Naive thymus-derived CD8-positive, alpha-beta T cell (primary cell): ENCODE measurements around the gene DIAPH2. TPM values are rescaled to one million over a fixed set of nuclear protein-coding genes. Genes with fewer than 3 reads are reported as not detected.
A peak's percentile ranks its signal among the peaks of the same experiment; 100 is the strongest.

Source experiments
- ATAC-seq, 2 donors: fragments of 150-1000 bp; cut with Tn5 transposase in 1 of 2; sonication (Bioruptor Pico), chemical (Tn5 transposase) in 1 of 2; 1 replicate in 1 of 2; 2 replicates in 1 of 2; pipeline ENCODE4 v1.10.0; 2021; ENCODE audit warnings: mild to moderate bottlenecking in 2 of 2, moderate library complexity in 2 of 2
- POLR2A ChIA-PET: fragments of 350-600 bp; sonication (Branson Sonifier 250); formaldehyde crosslinking; loops from one replicate; lab custom pipeline; 2021; ENCODE audit warnings: antibody characterized with exemption; lab: Charles Lee
- DNase-seq, 10 donors: peaks; one replicate each; pipeline versions ENCODE4 v3.0.0 to v3.0.0-alpha.2; 2020 to 2022
- H3K27ac Mint-ChIP-seq, 10 donors: one replicate each; pipeline ENCODE4 v1.8.0; 2020 to 2022; ENCODE audit warnings: mild to moderate bottlenecking in 10 of 10, mixed read lengths in 10 of 10, moderate library complexity in 4 of 10, inconsistent platforms in 1 of 10
- H3K27me3 Mint-ChIP-seq, 5 donors: one replicate each; pipeline ENCODE4 v1.8.0; 2021 to 2022; ENCODE audit warnings: mixed read lengths in 5 of 5
- H3K36me3 Mint-ChIP-seq, 3 donors: one replicate each; pipeline ENCODE4 v1.8.0; 2020 to 2022; ENCODE audit warnings: mixed read lengths in 3 of 3, mild to moderate bottlenecking in 2 of 3, inconsistent platforms in 1 of 3
- H3K4me1 Mint-ChIP-seq, 4 donors: one replicate each; pipeline ENCODE4 v1.8.0; 2021 to 2022; ENCODE audit warnings: mixed read lengths in 4 of 4
- H3K4me3 Mint-ChIP-seq, 10 donors: one replicate each; pipeline ENCODE4 v1.8.0; 2020 to 2022; ENCODE audit warnings: mild to moderate bottlenecking in 10 of 10, mixed read lengths in 10 of 10, moderate library complexity in 6 of 10, inconsistent platforms in 1 of 10
- H3K9me3 Mint-ChIP-seq, 9 donors: one replicate each; pipeline ENCODE4 v1.8.0; 2020 to 2022; ENCODE audit warnings: mixed read lengths in 9 of 9, mild to moderate bottlenecking in 3 of 9, inconsistent platforms in 1 of 9, moderate library complexity in 1 of 9
- polyA plus RNA-seq, 3 donors: library from polyadenylated mRNA; unstranded; fragments of 300-500 nt; fragmentation: Illumina TruSeq; gene quantifications; one replicate each; pipeline ENCODE4 v1.2.3, GENCODE V29; 2021
- total RNA-seq, 8 experiments: library from RNA in 2 of 8; stranded (reverse) in 2 of 8; gene quantifications; one replicate each; pipeline ENCODE4 v1.2.3 and lab custom pipeline; 2021 to 2026

The DIAPH2 gene
- total and polyA plus RNA-seq, 5 experiments from 2014 or later: 4.2 to 6.1 (median 5.9) TPM

- POLR2A ChIA-PET: no interaction called here
- no peaks in the 10 kb centered on the region for H3K9me3 Mint-ChIP-seq
- peaks cover 0 to 2% (median 2%) of the 10 kb centered on the region in 3 donors for H3K36me3 Mint-ChIP-seq
- H3K4me3 Mint-ChIP-seq: no peak overlapping the region
- H3K27ac Mint-ChIP-seq: peak overlapping the region in 3 of 10 donors; percentile 57 to 69 (median 66)
- peaks cover 0 to 11% (median 5%) of the 10 kb centered on the region in 4 donors for H3K4me1 Mint-ChIP-seq
- ATAC-seq: no peak
- no peaks in the 10 kb centered on the region for H3K27me3 Mint-ChIP-seq
- no peak for DNase-seq
Measured at GRCh38 chrX:97597954-97598353, 913.3 kb downstream of the DIAPH2 start.

- DNase-seq: no peak
- POLR2A ChIA-PET: no interaction called here
- Mint-ChIP-seq H3K27ac (no peak overlapping the region), H3K36me3 (peaks cover 0 to 2% (median 0%) of the 10 kb centered on the region in 3 donors), H3K4me3 (no peak overlapping the region), H3K27me3 (no peaks in the 10 kb centered on the region), H3K9me3 (no peaks in the 10 kb centered on the region), H3K4me1 (peaks cover 0 to 10% (median 5%) of the 10 kb centered on the region in 4 donors)
- no peak for ATAC-seq
Measured at GRCh38 chrX:97602465-97603258, 918.0 kb downstream of the DIAPH2 start.

DNA sequence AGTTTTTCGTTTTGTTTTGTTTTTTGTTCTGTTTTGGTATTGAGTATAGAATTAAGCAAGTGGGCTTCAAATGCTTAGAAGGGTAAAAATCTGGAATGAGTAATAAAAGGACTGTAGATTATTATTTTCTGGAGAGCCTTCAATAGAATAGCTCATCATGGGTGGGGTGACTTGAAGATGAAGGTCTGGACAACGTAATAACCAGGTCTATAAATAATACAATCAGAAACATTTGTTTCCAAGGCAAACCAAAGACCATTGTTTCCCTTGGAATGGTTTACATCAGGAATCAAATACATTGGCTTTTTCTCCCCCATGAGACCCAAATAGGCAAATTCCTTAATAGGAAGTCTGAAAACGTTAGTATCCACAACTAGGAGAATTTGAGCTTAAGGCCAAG, 920.6 kb downstream of the DIAPH2 start:
- ATAC-seq: no peak
- H3K27me3 Mint-ChIP-seq: no peaks in the 10 kb centered on the region
- H3K36me3 Mint-ChIP-seq: no peaks in the 10 kb centered on the region
- no peak for DNase-seq
- H3K27ac Mint-ChIP-seq: no peak overlapping the region
- POLR2A ChIA-PET: no interaction called here
- no peaks in the 10 kb centered on the region for H3K9me3 Mint-ChIP-seq
- no peaks in the 10 kb centered on the region for H3K4me1 Mint-ChIP-seq
- H3K4me3 Mint-ChIP-seq: no peak overlapping the region

- H3K4me3 Mint-ChIP-seq: no peak overlapping the region
- ATAC-seq (no peak), DNase-seq (no peak)
- POLR2A ChIA-PET: no interaction called here
- H3K36me3 Mint-ChIP-seq: no peaks in the 10 kb centered on the region
- no peaks in the 10 kb centered on the region for H3K27me3 Mint-ChIP-seq
- H3K27ac Mint-ChIP-seq: no peak overlapping the region
- H3K4me1 Mint-ChIP-seq: no peaks in the 10 kb centered on the region
- H3K9me3 Mint-ChIP-seq: no peaks in the 10 kb centered on the region
Measured at GRCh38 chrX:97609357-97609756, 924.7 kb downstream of the DIAPH2 start.

DNA sequence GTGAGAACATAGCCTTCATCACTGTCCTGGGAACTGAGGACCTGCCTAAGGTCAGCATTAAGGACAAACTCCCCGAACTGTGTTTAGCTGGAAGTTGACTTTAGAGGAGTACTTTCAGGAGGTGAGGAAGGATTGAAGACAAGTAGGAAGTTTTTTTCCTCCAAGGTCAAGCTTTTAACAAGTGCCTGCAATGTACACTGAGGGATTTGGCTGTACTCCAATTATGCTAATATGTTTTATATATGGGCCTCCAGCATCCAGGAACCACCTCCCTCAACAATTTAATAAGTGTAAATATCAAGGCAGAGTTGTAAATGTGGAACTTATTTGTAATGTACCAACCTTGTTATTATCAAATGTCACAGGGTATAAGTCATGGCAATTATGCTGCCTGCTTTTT, 925.3 kb downstream of the DIAPH2 start:
- ATAC-seq: no peak
- POLR2A ChIA-PET: no interaction called here

DNA sequence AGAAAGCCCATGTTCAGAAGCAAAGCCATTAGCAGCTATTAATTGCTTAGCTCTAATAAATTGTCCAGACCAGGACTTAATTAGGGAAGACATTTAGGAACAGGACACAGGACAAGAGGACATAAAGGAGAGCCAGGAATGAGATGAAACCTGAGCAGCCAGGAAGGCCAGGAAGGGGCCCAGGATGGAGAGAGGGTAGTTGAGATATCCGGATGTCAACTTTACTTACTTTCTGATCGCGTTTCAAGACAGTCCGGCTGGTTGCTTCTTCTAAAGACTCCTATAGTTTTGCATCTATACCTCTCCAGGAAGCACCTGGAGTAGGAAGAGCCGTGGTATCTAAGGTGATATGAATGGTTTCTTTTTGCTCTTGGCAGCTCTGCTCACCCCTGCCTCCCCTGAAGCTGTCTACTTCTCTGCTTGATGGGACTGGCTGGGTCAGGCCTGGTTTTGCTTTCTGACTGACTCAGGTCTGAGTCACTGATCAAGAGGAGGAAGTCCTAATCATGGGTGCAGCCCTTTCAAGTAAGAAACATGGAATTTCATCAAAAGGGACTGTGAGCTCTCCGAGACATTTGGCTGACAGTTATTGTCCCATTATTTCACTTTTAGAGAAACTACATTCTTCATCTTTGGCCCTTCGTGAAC, 932.4 kb downstream of the DIAPH2 start:
- Mint-ChIP-seq H3K9me3 (no peaks in the 10 kb centered on the region), H3K4me3 (no peak overlapping the region), H3K4me1 (no peaks in the 10 kb centered on the region), H3K27me3 (peaks cover 0 to 1% (median 0%) of the 10 kb centered on the region in 5 donors), H3K27ac (peak overlapping the region in 1 of 10 donors; percentile 57), H3K36me3 (no peaks in the 10 kb centered on the region)
- no peak for ATAC-seq
- DNase-seq: no peak
- POLR2A ChIA-PET: no interaction called here

More for the DNA sequence above, 925.3 kb downstream of the DIAPH2 start:
- no peak overlapping the region for H3K4me3 Mint-ChIP-seq
- DNase-seq: no peak
- H3K27me3 Mint-ChIP-seq: no peaks in the 10 kb centered on the region
- H3K36me3 Mint-ChIP-seq: no peaks in the 10 kb centered on the region
- no peaks in the 10 kb centered on the region for H3K9me3 Mint-ChIP-seq
- H3K4me1 Mint-ChIP-seq: no peaks in the 10 kb centered on the region
- no peak overlapping the region for H3K27ac Mint-ChIP-seq

- no peaks in the 10 kb centered on the region for H3K36me3 Mint-ChIP-seq
- H3K4me1 Mint-ChIP-seq: no peaks in the 10 kb centered on the region
- no peak overlapping the region for H3K27ac Mint-ChIP-seq
- POLR2A ChIA-PET: no interaction called here
- H3K27me3 Mint-ChIP-seq: peaks cover 0 to 1% (median 0%) of the 10 kb centered on the region in 5 donors
- no peak for ATAC-seq
- H3K4me3 Mint-ChIP-seq: no peak overlapping the region
- DNase-seq: no peak
- H3K9me3 Mint-ChIP-seq: no peaks in the 10 kb centered on the region
Measured at GRCh38 chrX:97619499-97619898, 934.9 kb downstream of the DIAPH2 start.

DNA sequence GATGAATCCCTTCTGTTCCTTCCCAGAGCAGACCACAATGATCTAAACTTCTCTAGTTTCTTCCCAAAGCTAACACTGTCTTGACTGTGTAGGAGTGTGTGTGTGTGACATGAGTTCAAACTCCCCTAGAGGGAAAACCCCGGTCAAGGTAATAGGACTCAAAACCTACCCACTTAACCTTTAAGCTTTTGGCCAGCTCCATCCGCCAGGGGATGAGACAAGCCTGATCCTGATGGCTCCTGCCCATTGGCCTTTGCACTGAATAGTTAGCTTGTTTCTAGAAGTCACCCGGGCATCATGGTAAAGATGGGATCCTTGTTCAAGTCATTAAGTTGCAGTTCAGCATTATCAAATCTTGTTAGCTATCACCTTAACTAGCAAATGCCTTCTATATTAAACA, 937.5 kb downstream of the DIAPH2 start:
- Mint-ChIP-seq H3K4me3 (no peak overlapping the region), H3K27ac (no peak overlapping the region), H3K36me3 (no peaks in the 10 kb centered on the region), H3K9me3 (no peaks in the 10 kb centered on the region), H3K27me3 (peaks cover 0 to 3% (median 0%) of the 10 kb centered on the region in 5 donors), H3K4me1 (no peaks in the 10 kb centered on the region)
- ATAC-seq (no peak), DNase-seq (no peak)
- POLR2A ChIA-PET: no interaction called here

- Mint-ChIP-seq H3K27me3 (peaks cover 0 to 6% (median 1%) of the 10 kb centered on the region in 5 donors), H3K27ac (no peak overlapping the region), H3K9me3 (no peaks in the 10 kb centered on the region), H3K4me3 (no peak overlapping the region), H3K36me3 (no peaks in the 10 kb centered on the region), H3K4me1 (peaks cover 0 to 2% (median 0%) of the 10 kb centered on the region in 4 donors)
- POLR2A ChIA-PET: no interaction called here
- no peak for ATAC-seq
- no peak for DNase-seq
Measured at GRCh38 chrX:97628326-97628725, 943.7 kb downstream of the DIAPH2 start.

DNA sequence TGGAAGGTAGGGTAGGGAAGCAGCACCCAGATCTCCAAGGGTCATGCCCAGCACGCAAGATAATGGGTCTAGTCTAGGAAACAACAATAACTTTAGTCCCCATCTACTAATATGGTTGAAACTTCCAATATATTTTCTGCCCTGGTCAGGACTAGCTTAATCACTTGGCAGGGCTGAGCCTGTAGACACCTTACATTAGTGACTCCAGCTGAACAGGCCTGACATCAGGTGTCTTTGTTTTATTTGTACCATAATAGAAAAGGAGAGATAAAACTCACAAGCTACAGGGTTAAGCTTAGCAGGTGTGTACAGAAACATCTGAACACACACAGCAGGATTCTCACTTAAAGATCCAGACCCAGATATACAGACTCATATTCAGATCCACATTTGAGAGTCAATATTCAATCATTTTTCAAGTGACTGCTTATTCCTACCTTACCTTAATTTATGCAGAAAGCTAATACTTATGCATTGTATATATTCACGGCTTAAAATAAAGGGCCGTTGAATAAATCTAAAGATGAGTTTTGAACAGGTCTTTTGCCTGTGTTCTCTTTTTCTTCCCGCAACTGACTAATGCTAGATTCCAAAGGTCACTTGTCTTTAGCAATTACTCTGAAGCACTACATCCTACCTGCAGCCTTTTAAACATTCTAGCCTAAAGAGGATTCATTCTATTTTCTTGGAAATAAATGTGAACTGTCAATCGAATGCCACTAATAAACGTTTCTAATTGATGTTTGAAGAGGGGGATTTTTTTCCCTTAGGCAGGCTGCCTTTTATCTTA, 944.4 kb downstream of the DIAPH2 start:
- DNase-seq: no peak
- Mint-ChIP-seq H3K27me3 (peaks cover 0 to 6% (median 1%) of the 10 kb centered on the region in 5 donors), H3K9me3 (no peaks in the 10 kb centered on the region), H3K4me1 (peaks cover 0 to 2% (median 0%) of the 10 kb centered on the region in 4 donors), H3K4me3 (no peak overlapping the region), H3K27ac (no peak overlapping the region), H3K36me3 (no peaks in the 10 kb centered on the region)
- ATAC-seq: no peak
- POLR2A ChIA-PET: no interaction called here

DNA sequence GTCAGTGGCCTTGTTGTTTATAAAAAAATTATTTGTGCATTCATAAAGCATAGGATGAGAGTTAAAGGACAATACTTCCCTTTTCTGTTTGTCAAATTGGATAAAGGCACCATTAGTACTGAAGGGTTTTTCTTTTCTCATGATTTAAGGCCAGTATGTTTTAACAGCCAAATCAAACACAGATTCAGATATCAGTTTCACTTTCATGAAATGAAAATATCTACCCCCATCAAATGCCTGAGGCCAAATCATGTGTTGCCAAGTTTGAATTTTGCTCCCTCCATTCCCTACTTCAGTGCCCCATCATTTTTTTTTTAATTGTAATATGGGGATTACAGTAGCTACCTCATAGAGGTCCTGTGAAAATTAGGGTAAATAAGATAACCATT, 944.9 kb downstream of the DIAPH2 start:
- DNase-seq (no peak), ATAC-seq (no peak)
- Mint-ChIP-seq H3K4me3 (no peak overlapping the region), H3K27me3 (peaks cover 0 to 6% (median 1%) of the 10 kb centered on the region in 5 donors), H3K36me3 (no peaks in the 10 kb centered on the region), H3K4me1 (peaks cover 0 to 2% (median 0%) of the 10 kb centered on the region in 4 donors), H3K9me3 (no peaks in the 10 kb centered on the region), H3K27ac (no peak overlapping the region)
- POLR2A ChIA-PET: no interaction called here

- ATAC-seq (no peak), DNase-seq (no peak)
- POLR2A ChIA-PET: no interaction called here
- Mint-ChIP-seq H3K27ac (no peak overlapping the region), H3K4me1 (peaks cover 0 to 2% (median 0%) of the 10 kb centered on the region in 4 donors), H3K9me3 (no peaks in the 10 kb centered on the region), H3K36me3 (no peaks in the 10 kb centered on the region), H3K4me3 (no peak overlapping the region), H3K27me3 (peaks cover 0 to 6% (median 0%) of the 10 kb centered on the region in 5 donors)
Measured at GRCh38 chrX:97633798-97634197, 949.2 kb downstream of the DIAPH2 start.
